ENCODE results near the gene PISD.

DNA sequence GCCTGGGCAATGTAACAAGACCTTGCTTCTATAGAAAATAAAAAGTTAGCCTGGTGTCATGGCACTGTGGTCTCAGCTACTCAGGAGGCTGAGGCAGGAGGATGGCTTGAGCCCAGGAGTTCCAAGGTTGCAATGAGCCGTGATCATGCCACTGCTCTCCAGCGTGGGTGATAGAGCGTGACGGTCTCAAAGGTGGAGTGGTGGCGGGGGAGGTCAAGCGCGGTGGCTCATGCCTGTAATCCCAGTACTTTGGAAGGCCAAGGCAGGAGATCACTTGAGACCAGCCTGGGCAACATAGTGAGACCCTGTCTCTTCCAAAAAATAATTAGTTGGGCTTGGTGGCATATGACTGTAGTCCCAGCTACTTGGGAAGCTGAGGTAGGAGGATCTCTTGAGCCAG lies 16.7 kb upstream of the PISD start:
- TF ChIP-seq, protein P1, sequence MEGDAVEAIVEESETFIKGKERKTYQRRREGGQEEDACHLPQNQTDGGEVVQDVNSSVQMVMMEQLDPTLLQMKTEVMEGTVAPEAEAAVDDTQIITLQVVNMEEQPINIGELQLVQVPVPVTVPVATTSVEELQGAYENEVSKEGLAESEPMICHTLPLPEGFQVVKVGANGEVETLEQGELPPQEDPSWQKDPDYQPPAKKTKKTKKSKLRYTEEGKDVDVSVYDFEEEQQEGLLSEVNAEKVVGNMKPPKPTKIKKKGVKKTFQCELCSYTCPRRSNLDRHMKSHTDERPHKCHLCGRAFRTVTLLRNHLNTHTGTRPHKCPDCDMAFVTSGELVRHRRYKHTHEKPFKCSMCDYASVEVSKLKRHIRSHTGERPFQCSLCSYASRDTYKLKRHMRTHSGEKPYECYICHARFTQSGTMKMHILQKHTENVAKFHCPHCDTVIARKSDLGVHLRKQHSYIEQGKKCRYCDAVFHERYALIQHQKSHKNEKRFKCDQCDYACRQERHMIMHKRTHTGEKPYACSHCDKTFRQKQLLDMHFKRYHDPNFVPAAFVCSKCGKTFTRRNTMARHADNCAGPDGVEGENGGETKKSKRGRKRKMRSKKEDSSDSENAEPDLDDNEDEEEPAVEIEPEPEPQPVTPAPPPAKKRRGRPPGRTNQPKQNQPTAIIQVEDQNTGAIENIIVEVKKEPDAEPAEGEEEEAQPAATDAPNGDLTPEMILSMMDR (IDR thresholded peaks at IDR 0.05; ENCODE audit: low read depth, low read length), result no peak
- TF ChIP-seq EZH2phosphoT487 (IDR thresholded peaks at IDR 0.05; ENCODE audit: low read depth), result no peak
